ENCODE measurements around the gene ARID2.

- TF ChIP-seq ZNF239 (tag by site-specific recombination; IDR thresholded peaks at IDR 0.05) (no peak), CTCF (tag by site-specific recombination; IDR thresholded peaks at IDR 0.05) (no peak), GLI2 (tag by site-specific recombination; IDR thresholded peaks at IDR 0.05; ENCODE audit: borderline replicate concordance, low read depth) (no peak), ZNF324 (tag by site-specific recombination; IDR thresholded peaks at IDR 0.05) (no peak), ZBTB8A (tag by site-specific recombination; IDR thresholded peaks at IDR 0.05) (no peak), ZNF501 (tag by site-specific recombination; IDR thresholded peaks at IDR 0.05) (no peak), ZNF621 (tag by site-specific recombination; IDR thresholded peaks at IDR 0.05) (no peak), ZNF302 (tag by site-specific recombination; IDR thresholded peaks at IDR 0.05; ENCODE audit: low read depth) (no peak), SETDB1 (IDR thresholded peaks at IDR 0.05; ENCODE audit: insufficient read length, low read length) (no peak)
Observed at GRCh38 chr12:45833401-45833800, 103.9 kb downstream of the ARID2 start.

All from HEK293 (cell line).